ENCODE data around the gene MRPL21. TPM values are rescaled to one million over a fixed set of nuclear protein-coding genes. Genes with fewer than 3 reads are reported as not detected.
A peak's percentile ranks its signal among the peaks of the same experiment; 100 is the strongest.

MRPL21 gene
- total and polyA plus RNA-seq, 2 of the 13 experiments (the other 11 are each of a cell fraction or from before 2014, with no cell fraction given): 61.5 to 100 TPM

DNA sequence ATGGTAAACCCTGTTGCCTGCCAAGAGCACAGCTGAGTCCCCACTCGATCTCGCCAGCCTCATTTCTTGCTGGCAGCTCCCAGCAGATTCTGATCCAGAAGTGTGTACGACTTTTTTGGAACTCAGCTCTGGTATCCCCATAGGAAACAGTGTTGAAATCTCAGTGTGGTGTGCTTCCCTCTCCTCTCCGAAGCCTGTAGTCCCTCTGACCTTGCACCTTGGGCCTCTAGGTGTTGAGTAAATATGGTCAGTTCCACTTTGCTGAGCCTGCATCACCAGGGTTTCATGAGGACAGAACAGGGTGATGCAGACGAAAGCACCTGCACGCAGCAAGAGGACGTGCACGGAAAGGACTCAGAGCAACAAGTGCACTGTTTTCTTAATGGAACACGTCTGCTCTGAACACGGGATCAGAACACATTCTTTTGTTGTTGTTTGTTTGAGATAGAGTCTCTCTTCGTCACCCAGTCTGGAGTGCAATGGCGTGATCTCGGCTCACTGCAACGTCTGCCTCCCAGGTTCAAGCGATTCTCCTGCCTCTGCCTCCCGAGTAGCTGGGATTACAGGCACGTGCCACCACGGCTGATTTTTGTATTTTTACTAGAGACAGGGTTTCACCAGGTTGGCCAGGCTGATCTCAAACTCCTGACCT lies 58.2 kb downstream of the MRPL21 start (continued):
- TF ChIP-seq ZSCAN22 (CRISPR knock-in tag; IDR thresholded peaks at IDR 0.05) (no peak), RELA (CRISPR knock-in tag; IDR thresholded peaks at IDR 0.05) (no peak), SMARCC2 (IDR thresholded peaks at IDR 0.05) (no peak), ZNF10 (CRISPR knock-in tag; IDR thresholded peaks at IDR 0.05; ENCODE audit: borderline replicate concordance, low read depth) (no peak), ZNF263 (CRISPR knock-in tag; IDR thresholded peaks at IDR 0.05) (peak; percentile 85), ZMYM4 (CRISPR knock-in tag; IDR thresholded peaks at IDR 0.05) (peak; percentile 69), PCBP1 (IDR thresholded peaks at IDR 0.05; ENCODE audit: borderline replicate concordance, low read depth, low read length) (no peak), AKAP8 (CRISPR knock-in tag; IDR thresholded peaks at IDR 0.05) (peak; percentile 67; the same call in 1 of the 2 replicates), CEBPG (CRISPR knock-in tag; IDR thresholded peaks at IDR 0.05) (peak; percentile 90), NFE2 (CRISPR knock-in tag; IDR thresholded peaks at IDR 0.05) (no peak), ASH2L (IDR thresholded peaks at IDR 0.05; ENCODE audit: insufficient read length, low read depth, low read length) (no peak), NCOA2 (CRISPR knock-in tag; IDR thresholded peaks at IDR 0.05) (peak; percentile 97), FLYWCH1 (CRISPR knock-in tag; IDR thresholded peaks at IDR 0.05) (no peak), ZNF12 (CRISPR knock-in tag; IDR thresholded peaks at IDR 0.05) (no peak), FOXO1 (CRISPR knock-in tag; IDR thresholded peaks at IDR 0.05) (peak; percentile 98), ETV6 (CRISPR knock-in tag; conservative IDR thresholded peaks at IDR 0.05) (peak; percentile 69; the same call in 1 of the 2 replicates), ATF5 (CRISPR knock-in tag; IDR thresholded peaks at IDR 0.05; ENCODE audit: low read depth) (no peak), ZNF124 (CRISPR knock-in tag; IDR thresholded peaks at IDR 0.05) (peak; percentile 71; the same call in 1 of the 2 replicates), GLI4 (CRISPR knock-in tag; IDR thresholded peaks at IDR 0.05; ENCODE audit: borderline replicate concordance) (no peak), SYNCRIP (IDR thresholded peaks at IDR 0.05; ENCODE audit: insufficient read depth, low read depth, low read length) (no peak), ZFP41 (CRISPR knock-in tag; IDR thresholded peaks at IDR 0.05; ENCODE audit: borderline replicate concordance) (0 out of 2 replicates have a peak, but pooled peaks have one; percentile 34), CHCHD3 (CRISPR knock-in tag; IDR thresholded peaks at IDR 0.05) (no peak), CHD2 (IDR thresholded peaks at IDR 0.05; ENCODE audit: low read depth, low read length) (peak; percentile 34; the same call in 1 of the 2 replicates), NR2F1 (CRISPR knock-in tag; IDR thresholded peaks at IDR 0.05) (peak; percentile 88 to 93), ZNF792 (CRISPR knock-in tag; IDR thresholded peaks at IDR 0.05) (peak; percentile 88), ZNF558 (CRISPR knock-in tag; IDR thresholded peaks at IDR 0.05; ENCODE audit: borderline replicate concordance) (no peak)
- TF ChIP-seq, protein P1, sequence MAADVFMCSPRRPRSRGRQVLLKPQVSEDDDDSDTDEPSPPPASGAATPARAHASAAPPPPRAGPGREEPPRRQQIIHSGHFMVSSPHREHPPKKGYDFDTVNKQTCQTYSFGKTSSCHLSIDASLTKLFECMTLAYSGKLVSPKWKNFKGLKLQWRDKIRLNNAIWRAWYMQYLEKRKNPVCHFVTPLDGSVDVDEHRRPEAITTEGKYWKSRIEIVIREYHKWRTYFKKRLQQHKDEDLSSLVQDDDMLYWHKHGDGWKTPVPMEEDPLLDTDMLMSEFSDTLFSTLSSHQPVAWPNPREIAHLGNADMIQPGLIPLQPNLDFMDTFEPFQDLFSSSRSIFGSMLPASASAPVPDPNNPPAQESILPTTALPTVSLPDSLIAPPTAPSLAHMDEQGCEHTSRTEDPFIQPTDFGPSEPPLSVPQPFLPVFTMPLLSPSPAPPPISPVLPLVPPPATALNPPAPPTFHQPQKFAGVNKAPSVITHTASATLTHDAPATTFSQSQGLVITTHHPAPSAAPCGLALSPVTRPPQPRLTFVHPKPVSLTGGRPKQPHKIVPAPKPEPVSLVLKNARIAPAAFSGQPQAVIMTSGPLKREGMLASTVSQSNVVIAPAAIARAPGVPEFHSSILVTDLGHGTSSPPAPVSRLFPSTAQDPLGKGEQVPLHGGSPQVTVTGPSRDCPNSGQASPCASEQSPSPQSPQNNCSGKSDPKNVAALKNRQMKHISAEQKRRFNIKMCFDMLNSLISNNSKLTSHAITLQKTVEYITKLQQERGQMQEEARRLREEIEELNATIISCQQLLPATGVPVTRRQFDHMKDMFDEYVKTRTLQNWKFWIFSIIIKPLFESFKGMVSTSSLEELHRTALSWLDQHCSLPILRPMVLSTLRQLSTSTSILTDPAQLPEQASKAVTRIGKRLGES (CRISPR knock-in tag; IDR thresholded peaks at IDR 0.05; ENCODE audit: borderline replicate concordance): no peak
- TF ChIP-seq, protein P2, sequence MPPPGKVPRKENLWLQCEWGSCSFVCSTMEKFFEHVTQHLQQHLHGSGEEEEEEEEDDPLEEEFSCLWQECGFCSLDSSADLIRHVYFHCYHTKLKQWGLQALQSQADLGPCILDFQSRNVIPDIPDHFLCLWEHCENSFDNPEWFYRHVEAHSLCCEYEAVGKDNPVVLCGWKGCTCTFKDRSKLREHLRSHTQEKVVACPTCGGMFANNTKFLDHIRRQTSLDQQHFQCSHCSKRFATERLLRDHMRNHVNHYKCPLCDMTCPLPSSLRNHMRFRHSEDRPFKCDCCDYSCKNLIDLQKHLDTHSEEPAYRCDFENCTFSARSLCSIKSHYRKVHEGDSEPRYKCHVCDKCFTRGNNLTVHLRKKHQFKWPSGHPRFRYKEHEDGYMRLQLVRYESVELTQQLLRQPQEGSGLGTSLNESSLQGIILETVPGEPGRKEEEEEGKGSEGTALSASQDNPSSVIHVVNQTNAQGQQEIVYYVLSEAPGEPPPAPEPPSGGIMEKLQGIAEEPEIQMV (CRISPR knock-in tag; IDR thresholded peaks at IDR 0.05; ENCODE audit: low read depth): peak; percentile 87

All from HepG2 (cell line).